Ecto neural progenitor cell (in vitro differentiated cells): ENCODE measurements around the gene NDRG4.

Experiments
- DNase-seq: peaks from one replicate; pipeline ENCODE4 v3.0.0-alpha.2; 2018; ENCODE audit warnings: low spot score

The NDRG4 gene

DNA sequence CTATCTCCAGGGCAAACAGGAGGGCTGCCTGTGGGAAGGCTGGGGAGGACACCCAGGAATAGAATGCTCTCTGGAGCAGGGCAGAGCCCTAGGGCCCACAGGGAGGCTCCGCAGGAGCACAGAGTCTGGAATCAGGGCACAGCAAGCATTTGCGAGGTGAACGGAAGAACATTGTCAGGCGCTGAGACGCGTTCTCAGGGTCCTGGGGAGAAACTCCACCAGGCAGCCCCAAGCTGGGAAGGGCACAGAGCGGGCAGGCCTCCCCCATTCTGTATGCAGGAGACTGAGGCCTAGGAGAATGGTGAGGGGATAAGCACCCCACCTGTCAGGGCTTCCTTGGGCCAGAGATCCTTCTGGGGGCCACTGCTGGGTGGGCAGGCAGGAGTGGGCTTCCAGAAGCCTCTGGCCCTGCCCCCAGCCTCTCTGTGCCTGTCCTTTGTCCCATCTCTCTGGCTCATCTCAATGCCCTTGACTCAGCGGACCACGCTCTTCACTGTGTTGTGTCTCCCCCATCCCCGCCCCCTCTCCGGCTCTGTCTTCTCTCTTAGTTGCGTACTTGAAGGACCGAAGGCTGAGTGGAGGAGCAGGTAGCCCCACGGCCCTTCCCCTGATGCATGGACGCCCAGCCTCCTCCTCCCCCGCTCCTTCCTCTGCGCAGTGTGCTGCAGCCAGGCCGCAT lies 10.3 kb downstream of the NDRG4 start:
- no peak for DNase-seq

DNA sequence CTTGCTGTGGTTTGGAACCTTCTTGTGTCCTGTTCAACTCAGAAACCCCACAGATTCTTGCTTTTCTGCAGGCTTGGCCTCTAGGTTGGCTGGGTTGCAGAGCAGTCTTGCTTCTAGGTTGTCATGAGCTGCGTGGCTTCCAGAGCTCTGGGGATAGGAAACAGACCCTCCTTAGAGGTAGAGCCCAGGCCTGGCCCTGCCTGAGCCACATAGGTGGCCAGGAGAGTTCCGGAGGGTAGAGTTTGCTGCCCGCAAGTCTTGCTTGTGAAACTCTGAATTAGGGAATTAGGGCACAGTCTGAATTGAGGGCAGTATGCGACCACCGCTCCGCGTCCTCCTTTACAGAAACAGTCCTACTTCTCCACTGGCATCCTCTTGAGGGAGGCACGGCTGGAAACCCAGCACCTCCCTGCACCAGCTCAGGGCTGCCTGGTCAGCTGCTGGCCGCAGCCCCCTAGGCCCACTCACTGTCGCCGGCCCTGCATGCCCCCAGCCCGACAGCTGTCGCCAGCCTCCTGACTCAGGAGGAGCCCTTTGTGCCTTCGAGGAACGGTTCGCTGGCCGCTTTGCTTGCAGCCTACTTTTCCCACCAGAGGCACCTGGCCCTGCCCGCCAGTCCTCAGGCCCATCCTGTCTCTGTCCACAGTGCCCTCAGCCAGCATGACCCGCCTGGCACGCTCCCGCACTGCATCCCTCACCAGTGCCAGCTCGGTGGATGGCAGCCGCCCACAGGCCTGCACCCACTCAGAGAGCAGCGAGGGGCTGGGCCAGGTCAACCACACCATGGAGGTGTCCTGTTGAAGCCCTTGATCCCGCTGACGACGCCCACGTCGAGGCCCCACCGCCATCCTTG lies 11.1 kb downstream of the NDRG4 start:
- DNase-seq, result peak; percentile 45

DNA sequence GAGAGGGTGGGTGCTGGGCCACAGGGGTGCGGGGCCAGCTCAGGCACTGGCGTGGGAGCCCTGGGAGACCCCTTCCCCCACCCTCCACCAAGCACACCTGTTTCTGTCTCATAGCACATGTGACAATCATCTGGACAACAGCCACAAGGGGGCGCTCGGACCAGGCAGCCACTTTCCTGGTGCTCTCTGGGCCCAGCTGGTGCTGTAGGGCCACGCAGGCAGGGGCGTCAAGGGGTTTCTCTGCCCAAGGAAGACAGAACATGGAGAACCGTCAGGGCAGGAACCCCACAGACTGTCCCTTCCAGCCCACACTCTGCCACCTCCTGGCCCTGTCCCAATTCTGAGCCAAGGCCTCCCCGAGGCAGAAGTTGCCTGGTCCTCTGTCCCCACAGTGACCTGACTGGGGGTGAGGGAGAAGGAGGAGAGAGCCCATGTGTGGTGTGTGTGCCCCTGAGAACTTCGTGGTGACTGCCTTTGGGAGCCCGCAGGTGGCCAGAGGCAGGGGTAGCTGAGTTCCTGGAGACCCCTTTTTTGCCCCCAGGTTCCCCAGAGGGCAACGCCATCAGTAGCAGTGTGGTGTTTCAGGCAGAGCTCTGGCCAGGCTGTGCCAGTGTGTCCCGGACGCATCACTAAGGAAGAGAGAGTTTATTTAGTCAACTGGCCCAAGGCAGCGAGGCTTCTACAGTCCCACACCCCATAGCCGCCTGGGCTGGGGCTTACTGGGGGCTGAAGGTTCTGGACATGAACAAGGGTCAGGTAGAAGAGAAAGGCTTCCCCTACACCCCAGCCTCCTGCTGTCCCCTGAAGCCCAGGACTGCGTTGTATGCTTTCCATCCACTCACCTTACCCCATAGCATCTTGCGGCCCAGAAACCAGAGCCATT lies 12.2 kb downstream of the NDRG4 start:
- peak; percentile 89 for DNase-seq

DNA sequence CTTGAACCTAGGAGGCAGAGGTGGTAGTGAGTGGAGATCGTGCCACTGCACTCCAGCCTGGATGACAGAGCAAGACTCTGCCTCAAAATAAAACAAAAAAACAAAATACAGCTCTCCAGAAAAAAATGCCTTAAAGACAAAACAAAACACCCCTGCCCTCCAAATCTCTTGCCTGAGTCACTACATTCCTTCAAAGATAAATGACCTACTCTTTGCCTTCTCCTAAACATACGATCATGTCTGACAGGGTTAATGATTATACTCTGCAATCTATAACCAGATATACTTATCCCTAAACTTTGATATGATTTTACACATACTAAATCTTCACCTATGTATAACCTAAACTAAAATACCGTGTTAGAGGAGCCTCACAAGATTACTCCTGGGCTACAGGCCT lies 13.9 kb downstream of the NDRG4 start:
- DNase-seq, result no peak

- peak; percentile 93 for DNase-seq
Measured at GRCh38 chr16:58515125-58515870, 15.4 kb downstream of the NDRG4 start, which contains the start of gene SETD6. TSS of gene SETD6 (plus strand) at chr16:58515517. CDS start at chr16:58515538, 21 bp downstream.

GRCh38 chr16:58515871-58516767 lies 16.2 kb downstream of the NDRG4 start:
- DNase-seq, result peak; percentile 65

DNA sequence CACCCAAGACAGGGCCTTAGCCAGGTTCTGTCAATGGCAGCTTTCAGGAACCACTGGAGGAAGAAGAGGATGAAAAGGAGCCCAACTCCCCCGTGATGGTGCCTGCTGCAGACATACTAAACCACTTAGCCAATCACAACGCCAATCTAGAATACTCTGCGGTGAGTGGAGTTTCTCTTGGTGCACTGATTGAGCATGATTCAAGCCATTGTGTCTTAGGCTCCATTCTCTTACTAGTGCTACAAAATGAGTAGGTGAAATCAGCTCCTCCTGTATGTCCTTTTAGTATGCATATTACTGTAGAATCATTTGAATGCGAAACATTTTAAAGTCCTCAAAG lies 16.8 kb downstream of the NDRG4 start:
- peak; percentile 45 for DNase-seq

- DNase-seq, result no peak
Measured at GRCh38 chr16:58518083-58518979, 18.4 kb downstream of the NDRG4 start.

DNA sequence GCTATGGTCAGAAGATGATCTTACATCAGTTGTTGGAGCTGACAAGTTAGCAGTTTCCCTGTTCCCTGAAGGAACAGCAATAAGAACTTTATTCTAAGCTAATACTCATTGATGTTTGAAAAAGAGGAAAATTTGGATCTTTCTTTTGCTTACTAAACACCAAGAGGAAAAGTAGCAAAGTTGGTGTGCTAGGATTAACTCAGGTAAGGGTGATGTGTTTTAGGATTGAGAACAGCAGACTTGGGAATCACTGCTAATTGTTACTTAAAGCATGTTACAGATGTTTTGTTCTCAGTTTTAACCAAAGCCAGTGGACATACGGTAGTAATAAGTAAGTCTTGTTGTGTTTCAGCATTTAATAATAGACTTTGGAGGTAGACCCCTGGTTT lies 19.0 kb downstream of the NDRG4 start:
- DNase-seq, result no peak

GRCh38 chr16:58519707-58520106 lies 19.8 kb downstream of the NDRG4 start:
- no peak for DNase-seq

- no peak for DNase-seq
Measured at GRCh38 chr16:58530179-58530578, 30.2 kb downstream of the NDRG4 start.

- DNase-seq, result no peak
Measured at GRCh38 chr16:58532414-58532813, 32.5 kb downstream of the NDRG4 start.

GRCh38 chr16:58533751-58534470 lies 34.0 kb downstream of the NDRG4 start:
- DNase-seq, result no peak

DNA sequence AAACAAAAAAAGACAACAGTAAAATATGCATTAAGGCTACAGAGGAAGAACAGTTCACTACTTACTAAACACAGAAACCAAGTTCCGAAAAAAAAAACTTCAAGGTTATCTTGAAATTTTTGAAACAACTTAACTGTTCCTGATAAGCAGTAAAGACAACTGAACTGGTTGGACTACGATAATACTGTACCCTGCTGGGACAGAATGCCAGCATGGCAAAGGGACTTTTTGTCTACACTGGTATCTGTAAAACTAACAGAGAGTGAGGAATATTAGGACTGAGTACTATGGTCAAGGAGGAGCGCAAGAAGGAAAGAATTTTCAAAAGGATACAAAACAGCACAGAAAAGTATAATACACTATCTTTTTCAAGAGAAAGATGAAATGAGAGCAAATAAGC lies 35.2 kb downstream of the NDRG4 start:
- DNase-seq, result no peak

DNA sequence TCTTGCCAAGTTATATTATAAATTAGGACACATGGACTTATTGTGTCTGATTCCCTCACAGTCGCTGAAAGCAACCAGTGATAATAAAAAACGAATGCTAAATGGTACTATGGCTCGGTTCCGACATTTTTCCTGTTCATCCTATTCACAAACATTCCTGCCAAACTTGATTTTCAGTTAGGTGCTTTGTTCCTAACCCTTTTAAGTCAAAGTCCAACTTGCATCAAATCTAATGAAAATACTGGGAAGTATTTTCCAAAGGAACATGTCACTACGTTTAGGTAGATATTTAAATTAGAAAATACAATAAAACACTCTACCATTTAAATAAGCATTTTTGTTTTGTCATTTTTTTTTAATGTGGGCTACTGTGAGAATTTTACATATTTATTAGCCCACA lies 36.3 kb downstream of the NDRG4 start:
- DNase-seq, result no peak

DNA sequence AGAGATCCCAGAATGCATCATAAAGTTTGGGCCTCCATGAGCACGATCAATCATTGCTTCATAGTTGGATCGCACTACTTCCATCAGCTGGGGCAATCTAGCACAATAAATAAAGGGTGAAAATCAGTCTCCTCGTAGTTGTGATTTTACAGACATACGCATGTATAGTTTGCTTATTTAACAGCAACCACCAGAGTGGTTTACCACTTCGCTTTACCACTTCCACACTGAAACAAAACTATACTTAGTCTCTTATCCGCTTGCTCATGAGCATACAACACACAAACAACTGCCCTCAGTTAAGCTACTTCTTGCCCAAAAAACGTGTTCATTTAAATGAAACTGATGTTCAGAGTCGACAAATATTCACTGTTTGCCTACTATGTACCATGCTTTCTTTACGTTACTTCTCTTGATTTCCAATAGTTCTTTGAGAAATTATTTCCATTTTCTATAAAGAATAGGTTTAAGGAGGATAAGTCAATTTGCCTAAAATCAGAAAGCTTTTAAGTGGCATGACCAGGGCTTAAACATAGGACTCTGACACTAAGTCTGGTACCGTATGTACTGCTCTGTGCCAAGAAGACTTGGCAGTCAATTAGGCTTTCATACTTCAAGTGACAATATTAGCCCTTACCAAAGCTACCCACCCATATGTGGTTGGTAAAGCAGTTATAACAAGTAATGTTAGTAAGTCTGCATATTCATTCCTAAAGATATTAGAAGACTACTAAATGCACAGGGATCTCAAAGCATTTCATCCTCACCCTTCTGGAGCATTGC lies 37.4 kb downstream of the NDRG4 start:
- DNase-seq, result no peak

DNA sequence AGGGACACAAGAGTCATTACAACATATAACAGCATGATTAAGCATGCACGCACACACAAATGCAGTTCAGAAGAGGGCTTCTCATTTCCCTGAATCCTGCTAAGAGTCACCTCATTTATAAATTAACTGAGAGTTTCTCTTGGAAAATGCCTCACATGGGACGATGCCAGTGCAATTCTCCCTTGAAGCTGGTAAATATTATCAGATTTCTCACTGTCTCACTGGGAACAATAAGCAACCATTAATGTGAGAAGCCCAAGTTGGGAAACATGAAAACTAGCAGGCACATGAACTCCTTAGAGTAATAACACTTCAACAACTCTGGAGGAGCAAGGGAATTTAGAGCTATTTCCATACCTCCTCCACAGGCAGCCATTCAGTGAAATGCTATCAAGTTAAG lies 41.8 kb downstream of the NDRG4 start:
- no peak for DNase-seq

- DNase-seq, result no peak
Measured at GRCh38 chr16:58542291-58542690, 42.3 kb downstream of the NDRG4 start.
